NK-92 treated with Interleukin-12 subunit alpha and Interleukin-12 subunit beta, amount 100 ng/mL, for 24 hours (cell line): ENCODE data around the gene COL28A1.

Source experiments
- DNase-seq: peaks from one replicate; lab custom pipeline; 2025; lab: John Stamatoyannopoulos, UW

Gene COL28A1

GRCh38 chr7:7535691-7536090 lies at the start of gene COL28A1:
COL28A1 (minus strand) TSS chr7:7535873; CDS start chr7:7532875, 2,998 bp downstream.
- DNase-seq, result no peak

- DNase-seq, result no peak
These were observed 49.0 kb upstream of the COL28A1 start for GRCh38 chr7:7584653-7585052.

GRCh38 chr7:7583731-7584130 lies 48.1 kb upstream of the COL28A1 start:
- DNase-seq, result no peak

GRCh38 chr7:7582596-7582995 lies 46.9 kb upstream of the COL28A1 start:
- DNase-seq, result no peak

GRCh38 chr7:7581531-7582179 lies 46.0 kb upstream of the COL28A1 start:
- no peak for DNase-seq

- no peak for DNase-seq
These were observed 44.0 kb upstream of the COL28A1 start for GRCh38 chr7:7579638-7580037.

GRCh38 chr7:7577888-7578287 lies 42.2 kb upstream of the COL28A1 start:
- no peak for DNase-seq

GRCh38 chr7:7576344-7576743 lies 40.7 kb upstream of the COL28A1 start:
- no peak for DNase-seq

- DNase-seq, result no peak
These were observed 38.0 kb upstream of the COL28A1 start for GRCh38 chr7:7573701-7574100.

- DNase-seq, result no peak
These were observed 34.9 kb upstream of the COL28A1 start for GRCh38 chr7:7570584-7570983.

- no peak for DNase-seq
These were observed 33.9 kb upstream of the COL28A1 start for GRCh38 chr7:7569615-7570014.

- DNase-seq, result no peak
These were observed 33.4 kb upstream of the COL28A1 start for GRCh38 chr7:7569081-7569527.

GRCh38 chr7:7568553-7568952 lies 32.9 kb upstream of the COL28A1 start:
- no peak for DNase-seq

GRCh38 chr7:7567898-7568531 lies 32.3 kb upstream of the COL28A1 start:
- DNase-seq, result no peak

GRCh38 chr7:7566651-7567611 lies 31.3 kb upstream of the COL28A1 start, which contains the start of gene MIOS:
MIOS (plus strand) TSS chr7:7566884; CDS start chr7:7572476, 5,592 bp downstream.
- DNase-seq, result peak; percentile 67

GRCh38 chr7:7565746-7566650 lies 30.3 kb upstream of the COL28A1 start:
- no peak for DNase-seq

- DNase-seq, result no peak
These were observed 29.5 kb upstream of the COL28A1 start for GRCh38 chr7:7565018-7565680.

GRCh38 chr7:7564323-7564780 lies 28.7 kb upstream of the COL28A1 start:
- no peak for DNase-seq

GRCh38 chr7:7563813-7564212 lies 28.1 kb upstream of the COL28A1 start:
- no peak for DNase-seq

- no peak for DNase-seq
These were observed 27.6 kb upstream of the COL28A1 start for GRCh38 chr7:7563269-7563668.

GRCh38 chr7:7562736-7563135 lies 27.1 kb upstream of the COL28A1 start:
- no peak for DNase-seq
